H1 (cell line): ENCODE data around the gene SIGLEC7.

ENCODE experiments used
- CREB1 ChIP-seq: IDR thresholded peaks from 2 replicates; pipeline ENCODE4 v1.6.1; 2012; ENCODE audit warnings: inconsistent platforms
- CTCF ChIP-seq, 3 experiments: IDR thresholded peaks; 1 replicate in 2 of 3; 2 replicates in 1 of 3; pipeline versions ENCODE4 v1.5.1 to v1.6.1; 2011; ENCODE audit warnings: low read length in 3 of 3, mild to moderate bottlenecking in 3 of 3, inconsistent platforms in 2 of 3, low read depth in 1 of 3, moderate library complexity in 1 of 3; ENCODE audit not compliant: insufficient read depth in 1 of 3; ENCODE audit errors: control extremely low read depth in 1 of 3
- EP300 ChIP-seq, 2 experiments: IDR thresholded peaks; 1 replicate in 1 of 2; 2 replicates in 1 of 2; pipeline ENCODE4 v1.6.1; 2011 to 2012; ENCODE audit warnings: low read depth in 2 of 2, low read length in 2 of 2, mild to moderate bottlenecking in 2 of 2, borderline replicate concordance in 1 of 2, inconsistent platforms in 1 of 2, moderate library complexity in 1 of 2
- JUND ChIP-seq: IDR thresholded peaks from 2 replicates; pipeline ENCODE4 v1.6.1; 2011; ENCODE audit warnings: mild to moderate bottlenecking, improper control_type of control experiment, low read length
- PHF8 ChIP-seq: fragments of 200-600 bp; sonication (generic); conservative IDR thresholded peaks from 2 replicates; pipeline ENCODE4 v1.7.1; 2012; ENCODE audit warnings: low read depth, mild to moderate bottlenecking, inconsistent platforms, low read length, moderate library complexity
- POLR2A ChIP-seq, 2 experiments: IDR thresholded peaks; 1 replicate in 1 of 2; 2 replicates in 1 of 2; pipeline ENCODE4 v1.6.1; 2011; ENCODE audit warnings: low read depth in 2 of 2, low read length in 2 of 2, mild to moderate bottlenecking in 2 of 2; ENCODE audit errors: control extremely low read depth in 1 of 2
- TF ChIP-seq, protein P1 (sequence below): IDR thresholded peaks from 2 replicates; pipeline ENCODE4 v1.6.1; 2012; ENCODE audit warnings: inconsistent platforms

DNA sequence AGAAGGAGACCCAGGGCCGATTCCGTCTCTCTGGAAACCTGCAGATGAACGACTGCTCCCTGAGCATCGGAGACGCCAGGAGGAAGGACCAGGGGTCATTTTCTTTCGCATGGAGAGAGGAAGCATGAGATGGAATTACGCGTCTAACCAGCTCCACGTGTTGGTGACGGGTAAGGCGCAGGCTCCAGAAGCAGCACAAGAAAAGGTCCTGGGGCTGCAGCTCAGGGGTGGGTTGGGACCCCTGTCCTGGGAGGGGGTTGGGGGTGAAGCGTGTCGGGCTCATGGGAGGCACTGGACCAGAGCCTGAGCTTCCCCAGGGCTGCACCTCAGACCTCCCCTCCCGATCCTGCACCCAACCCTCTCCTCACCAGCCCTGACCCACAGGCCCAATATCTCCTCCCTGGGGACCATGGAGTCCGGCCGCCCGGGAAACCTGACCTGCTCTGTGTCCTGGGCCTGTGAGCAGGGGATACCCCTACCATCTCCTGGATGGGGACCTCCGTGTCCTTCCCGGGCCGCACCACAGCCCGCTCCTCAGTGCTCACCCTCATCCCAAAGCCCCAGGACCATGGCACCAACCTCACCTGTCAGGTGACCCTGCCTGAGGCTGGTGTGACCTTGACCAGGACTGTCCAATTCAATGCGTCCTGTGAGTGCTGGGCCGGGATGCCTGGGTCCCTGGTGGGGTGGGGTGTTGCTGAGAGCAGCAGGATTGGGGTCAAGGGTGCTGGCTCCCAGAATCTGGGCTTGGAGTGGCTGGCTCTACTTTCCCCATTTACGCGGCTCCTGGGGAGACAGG, 43.2 kb downstream of the SIGLEC7 start:
- TF ChIP-seq CTCF (IDR thresholded peaks at IDR 0.05; ENCODE audit: control extremely low read depth in 1 of 3, insufficient read depth in 1 of 3, low read depth in 1 of 3, low read length in 3 of 3) = no peak
- TF ChIP-seq EP300 (IDR thresholded peaks at IDR 0.05; ENCODE audit: borderline replicate concordance in 1 of 2, low read depth in 2 of 2, low read length in 2 of 2) = no peak
- TF ChIP-seq, protein P1, sequence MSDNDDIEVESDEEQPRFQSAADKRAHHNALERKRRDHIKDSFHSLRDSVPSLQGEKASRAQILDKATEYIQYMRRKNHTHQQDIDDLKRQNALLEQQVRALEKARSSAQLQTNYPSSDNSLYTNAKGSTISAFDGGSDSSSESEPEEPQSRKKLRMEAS = no peak
- no peak for TF ChIP-seq PHF8
- TF ChIP-seq JUND = no peak
- TF ChIP-seq POLR2A (IDR thresholded peaks at IDR 0.05; ENCODE audit: control extremely low read depth in 1 of 2, low read depth in 2 of 2, low read length in 2 of 2) = no peak
- TF ChIP-seq CREB1 = no peak
